ENCODE results near the gene TOB2. TPM values are rescaled to one million over a fixed set of nuclear protein-coding genes. Genes with fewer than 3 reads are reported as not detected.

The TOB2 gene
- polyA plus RNA-seq, 1 donor from 2014 or later, result 8.2 TPM

DNA sequence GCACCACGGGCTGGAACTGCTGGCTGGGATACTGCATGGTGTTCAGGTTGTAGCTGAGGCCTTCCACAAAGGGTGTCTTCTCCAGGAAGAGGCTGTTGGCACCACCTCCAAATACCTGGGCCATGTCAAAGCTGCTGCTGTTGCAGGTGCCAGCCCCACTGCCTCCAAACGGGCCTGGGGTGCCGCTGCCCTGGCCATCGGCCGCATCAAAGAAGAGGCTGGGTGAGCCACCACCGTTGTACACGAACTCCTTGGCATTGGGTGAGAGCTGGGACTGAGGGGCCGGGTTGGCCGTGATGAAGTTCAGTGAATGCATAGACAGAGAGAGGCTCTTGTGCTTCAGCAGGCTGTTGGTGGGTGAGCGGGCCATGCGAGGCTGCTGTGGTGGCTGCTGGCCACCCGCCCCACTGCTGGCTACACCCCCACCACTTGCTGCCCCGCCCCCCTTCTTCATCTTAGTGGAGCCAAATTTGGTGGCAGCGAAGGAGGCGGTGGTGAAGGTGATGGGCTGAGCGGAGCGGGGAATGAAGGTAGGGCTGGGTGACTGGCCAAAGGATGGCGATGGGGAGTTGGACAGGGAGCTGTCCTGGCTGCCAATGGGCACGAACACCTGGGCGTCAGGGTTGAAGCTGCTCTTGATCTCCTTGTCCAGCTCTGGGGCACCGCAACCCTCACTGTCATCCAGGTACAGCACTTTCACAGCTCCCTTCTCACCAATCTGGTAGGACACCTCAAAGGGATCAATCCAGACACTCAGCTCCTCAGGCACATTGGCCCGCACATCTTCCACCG, 10.1 kb downstream of the TOB2 start:
- H3K36me3 ChIP-seq (ENCODE audit: insufficient read depth, low read length), result no peaks in the 10 kb centered on the region
- no peaks in the 10 kb centered on the region for H3K9me3 ChIP-seq (ENCODE audit: low read length)
- H3K9me2 ChIP-seq (ENCODE audit: insufficient read depth, low read length), result no peaks in the 10 kb centered on the region
- no peak overlapping the region for H3K27ac ChIP-seq (ENCODE audit: low read length)
- H3K4me3 ChIP-seq (ENCODE audit: low read length), result no peak overlapping the region
- H3K9ac ChIP-seq (ENCODE audit: low read length), result no peak overlapping the region
- H3K79me2 ChIP-seq (replicated peaks; ENCODE audit: insufficient read depth, low read length), result peaks cover 40% of the 10 kb centered on the region
- TF ChIP-seq SMC3 (conservative IDR thresholded peaks at IDR 0.05; ENCODE audit: poor library complexity) (no peak), EP300 (conservative IDR thresholded peaks at IDR 0.05; ENCODE audit: poor library complexity, severe bottlenecking) (no peak), POLR2AphosphoS5 (IDR thresholded peaks at IDR 0.05) (no peak), CTCF (IDR thresholded peaks at IDR 0.05; ENCODE audit: poor library complexity, severe bottlenecking) (no peak), TAF1 (IDR thresholded peaks at IDR 0.05; ENCODE audit: low read depth) (no peak), RAD21 (conservative IDR thresholded peaks at IDR 0.05) (no peak), MXI1 (conservative IDR thresholded peaks at IDR 0.05; ENCODE audit: poor library complexity, severe bottlenecking) (no peak), EZH2 (IDR thresholded peaks at IDR 0.05; ENCODE audit: borderline replicate concordance, insufficient read depth, low read length, poor library complexity, severe bottlenecking) (no peak)
- TF ChIP-seq, protein P1, sequence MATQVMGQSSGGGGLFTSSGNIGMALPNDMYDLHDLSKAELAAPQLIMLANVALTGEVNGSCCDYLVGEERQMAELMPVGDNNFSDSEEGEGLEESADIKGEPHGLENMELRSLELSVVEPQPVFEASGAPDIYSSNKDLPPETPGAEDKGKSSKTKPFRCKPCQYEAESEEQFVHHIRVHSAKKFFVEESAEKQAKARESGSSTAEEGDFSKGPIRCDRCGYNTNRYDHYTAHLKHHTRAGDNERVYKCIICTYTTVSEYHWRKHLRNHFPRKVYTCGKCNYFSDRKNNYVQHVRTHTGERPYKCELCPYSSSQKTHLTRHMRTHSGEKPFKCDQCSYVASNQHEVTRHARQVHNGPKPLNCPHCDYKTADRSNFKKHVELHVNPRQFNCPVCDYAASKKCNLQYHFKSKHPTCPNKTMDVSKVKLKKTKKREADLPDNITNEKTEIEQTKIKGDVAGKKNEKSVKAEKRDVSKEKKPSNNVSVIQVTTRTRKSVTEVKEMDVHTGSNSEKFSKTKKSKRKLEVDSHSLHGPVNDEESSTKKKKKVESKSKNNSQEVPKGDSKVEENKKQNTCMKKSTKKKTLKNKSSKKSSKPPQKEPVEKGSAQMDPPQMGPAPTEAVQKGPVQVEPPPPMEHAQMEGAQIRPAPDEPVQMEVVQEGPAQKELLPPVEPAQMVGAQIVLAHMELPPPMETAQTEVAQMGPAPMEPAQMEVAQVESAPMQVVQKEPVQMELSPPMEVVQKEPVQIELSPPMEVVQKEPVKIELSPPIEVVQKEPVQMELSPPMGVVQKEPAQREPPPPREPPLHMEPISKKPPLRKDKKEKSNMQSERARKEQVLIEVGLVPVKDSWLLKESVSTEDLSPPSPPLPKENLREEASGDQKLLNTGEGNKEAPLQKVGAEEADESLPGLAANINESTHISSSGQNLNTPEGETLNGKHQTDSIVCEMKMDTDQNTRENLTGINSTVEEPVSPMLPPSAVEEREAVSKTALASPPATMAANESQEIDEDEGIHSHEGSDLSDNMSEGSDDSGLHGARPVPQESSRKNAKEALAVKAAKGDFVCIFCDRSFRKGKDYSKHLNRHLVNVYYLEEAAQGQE (IDR thresholded peaks at IDR 0.05; ENCODE audit: borderline replicate concordance), result no peak
- H3K27me3 ChIP-seq (ENCODE audit: insufficient read depth, low read depth, low read length), result no peaks in the 10 kb centered on the region
- no peak overlapping the region for H3K4me2 ChIP-seq (ENCODE audit: low read length)
- H3F3A ChIP-seq (ENCODE audit: insufficient read depth, low read length, poor library complexity, severe bottlenecking), result no peaks in the 10 kb centered on the region
- H4K20me1 ChIP-seq (ENCODE audit: insufficient read depth), result no peaks in the 10 kb centered on the region
- no peak overlapping the region for H2AFZ ChIP-seq (ENCODE audit: low read depth, low read length)

DNA sequence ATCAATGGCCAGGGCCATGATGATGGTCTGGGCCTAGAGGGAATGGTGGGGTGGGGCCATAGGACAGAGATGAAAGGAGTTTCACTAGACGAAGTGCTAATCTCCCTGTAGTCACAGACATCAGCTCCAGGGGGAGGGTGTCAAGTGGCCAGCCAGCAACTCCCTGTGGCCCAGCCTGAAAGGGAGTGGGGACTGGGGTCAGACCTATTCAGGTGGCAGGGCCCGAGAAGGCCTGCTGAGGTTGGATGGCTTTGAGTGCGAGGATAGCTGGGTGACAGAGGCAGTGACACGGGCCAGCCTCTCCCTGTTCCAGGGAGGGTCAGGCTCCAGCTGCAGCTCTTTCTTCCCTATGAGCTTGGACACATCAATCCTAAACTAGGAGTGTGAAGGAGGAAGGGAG, 11.0 kb downstream of the TOB2 start:
- no peaks in the 10 kb centered on the region for H4K20me1 ChIP-seq (ENCODE audit: insufficient read depth)
- H3K4me2 ChIP-seq (ENCODE audit: low read length), result no peak overlapping the region
- no peak overlapping the region for H3K27ac ChIP-seq (ENCODE audit: low read length)
- no peaks in the 10 kb centered on the region for H3K9me3 ChIP-seq (ENCODE audit: low read length)
- H3K9me2 ChIP-seq (ENCODE audit: insufficient read depth, low read length), result no peaks in the 10 kb centered on the region
- no peak overlapping the region for H3K9ac ChIP-seq (ENCODE audit: low read length)
- H3K36me3 ChIP-seq (ENCODE audit: insufficient read depth, low read length), result no peaks in the 10 kb centered on the region
- no peak overlapping the region for H3K4me3 ChIP-seq (ENCODE audit: low read length)
- no peak overlapping the region for H2AFZ ChIP-seq (ENCODE audit: low read depth, low read length)
- H3K79me2 ChIP-seq (replicated peaks; ENCODE audit: insufficient read depth, low read length), result peaks cover 33% of the 10 kb centered on the region
- H3K27me3 ChIP-seq (ENCODE audit: insufficient read depth, low read depth, low read length), result no peaks in the 10 kb centered on the region
- TF ChIP-seq TAF1 (IDR thresholded peaks at IDR 0.05; ENCODE audit: low read depth), result no peak
- no peak for TF ChIP-seq POLR2AphosphoS5 (IDR thresholded peaks at IDR 0.05)
- TF ChIP-seq RAD21 (conservative IDR thresholded peaks at IDR 0.05), result no peak
- no peak for TF ChIP-seq EZH2 (IDR thresholded peaks at IDR 0.05; ENCODE audit: borderline replicate concordance, insufficient read depth, low read length, poor library complexity, severe bottlenecking)
- TF ChIP-seq EP300 (conservative IDR thresholded peaks at IDR 0.05; ENCODE audit: poor library complexity, severe bottlenecking), result no peak
- TF ChIP-seq CTCF (IDR thresholded peaks at IDR 0.05; ENCODE audit: poor library complexity, severe bottlenecking), result no peak
- TF ChIP-seq, protein P1 (IDR thresholded peaks at IDR 0.05; ENCODE audit: borderline replicate concordance), result no peak
- TF ChIP-seq MXI1 (conservative IDR thresholded peaks at IDR 0.05; ENCODE audit: poor library complexity, severe bottlenecking), result no peak
- TF ChIP-seq SMC3 (conservative IDR thresholded peaks at IDR 0.05; ENCODE audit: poor library complexity), result no peak
- H3F3A ChIP-seq (ENCODE audit: insufficient read depth, low read length, poor library complexity, severe bottlenecking), result no peaks in the 10 kb centered on the region
